GM19452 (cell line): ENCODE data around the gene MAML2.
A peak's percentile ranks its signal among the peaks of the same experiment; 100 is the strongest.

Experiments
- ATAC-seq: cut with Tn5 transposase; IDR thresholded peaks from one replicate; pipeline ENCODE4 v1.9.1; 2021; ENCODE audit not compliant: unreplicated experiment

The MAML2 gene

GRCh38 chr11:96052921-96053651 lies 289.9 kb downstream of the MAML2 start:
- ATAC-seq = no peak

GRCh38 chr11:96051820-96052219 lies 291.2 kb downstream of the MAML2 start:
- peak; percentile 95 for ATAC-seq

GRCh38 chr11:96050435-96051182 lies 292.4 kb downstream of the MAML2 start:
- ATAC-seq = no peak

- ATAC-seq = no peak
Observed at GRCh38 chr11:96049426-96049825, 293.6 kb downstream of the MAML2 start.

GRCh38 chr11:96045622-96046456 lies 297.2 kb downstream of the MAML2 start:
- ATAC-seq = no peak

- no peak for ATAC-seq
Observed at GRCh38 chr11:96044747-96045146, 298.2 kb downstream of the MAML2 start.

GRCh38 chr11:96044311-96044710 lies 298.7 kb downstream of the MAML2 start:
- ATAC-seq = no peak

- no peak for ATAC-seq
Observed at GRCh38 chr11:96043291-96043690, 299.7 kb downstream of the MAML2 start.

- no peak for ATAC-seq
Observed at GRCh38 chr11:96038046-96038445, 304.9 kb downstream of the MAML2 start.

- no peak for ATAC-seq
Observed at GRCh38 chr11:96037405-96037949, 305.5 kb downstream of the MAML2 start.

- no peak for ATAC-seq
Observed at GRCh38 chr11:96036863-96037262, 306.1 kb downstream of the MAML2 start.

- ATAC-seq = no peak
Observed at GRCh38 chr11:96035740-96036078, 307.3 kb downstream of the MAML2 start.

GRCh38 chr11:96035031-96035739 lies 307.8 kb downstream of the MAML2 start:
- ATAC-seq = no peak

- ATAC-seq = no peak
Observed at GRCh38 chr11:96033599-96033998, 309.4 kb downstream of the MAML2 start.

GRCh38 chr11:96033095-96033494 lies 309.9 kb downstream of the MAML2 start:
- no peak for ATAC-seq

GRCh38 chr11:96028746-96029145 lies 314.2 kb downstream of the MAML2 start:
- no peak for ATAC-seq

GRCh38 chr11:96027021-96027420 lies 316.0 kb downstream of the MAML2 start:
- no peak for ATAC-seq

- ATAC-seq = no peak
Observed at GRCh38 chr11:96026310-96026709, 316.7 kb downstream of the MAML2 start.

GRCh38 chr11:96024666-96025065 lies 318.3 kb downstream of the MAML2 start:
- no peak for ATAC-seq

- ATAC-seq = no peak
Observed at GRCh38 chr11:96023275-96023674, 319.7 kb downstream of the MAML2 start.
